ENCODE measurements around the gene PCK1.

The PCK1 gene

GRCh38 chr20:57556980-57557274 lies 4.0 kb upstream of the PCK1 start:
- no peak for TF ChIP-seq CTCF (IDR thresholded peaks at IDR 0.05; ENCODE audit: low read depth, low read length, missing control alignments)
- Histone ChIP-seq H3K27me3 (replicated peaks) (peaks cover 3% of the 10 kb centered on the region), H3K4me3 (ENCODE audit: low read depth, low read length) (no peak overlapping the region), H3K36me3 (replicated peaks) (no peaks in the 10 kb centered on the region), H3K27ac (no peak overlapping the region)
- DNase-seq = no peak
- in situ Hi-C loops (cut with HindIII; ENCODE audit: low pct_ligation_motif_present, low sequenced_read_pairs) = no loop called here

- no peak for TF ChIP-seq CTCF (IDR thresholded peaks at IDR 0.05; ENCODE audit: low read depth, low read length, missing control alignments)
- in situ Hi-C loops (cut with HindIII; ENCODE audit: low pct_ligation_motif_present, low sequenced_read_pairs) = no loop called here
- Histone ChIP-seq H3K27ac (no peak overlapping the region), H3K4me3 (ENCODE audit: low read depth, low read length) (no peak overlapping the region), H3K27me3 (replicated peaks) (peaks cover 3% of the 10 kb centered on the region), H3K36me3 (replicated peaks) (no peaks in the 10 kb centered on the region)
- DNase-seq = no peak
These were observed 2.8 kb upstream of the PCK1 start for GRCh38 chr20:57557926-57558613.

- H3K36me3 ChIP-seq (replicated peaks) = no peaks in the 10 kb centered on the region
- no peak overlapping the region for H3K4me3 ChIP-seq (ENCODE audit: low read depth, low read length)
- H3K27me3 ChIP-seq (replicated peaks) = peaks cover 3% of the 10 kb centered on the region
- no peak for TF ChIP-seq CTCF (IDR thresholded peaks at IDR 0.05; ENCODE audit: low read depth, low read length, missing control alignments)
- no peak for DNase-seq
- no peak overlapping the region for H3K27ac ChIP-seq
- in situ Hi-C loops (cut with HindIII; ENCODE audit: low pct_ligation_motif_present, low sequenced_read_pairs) = no loop called here
These were observed 2.2 kb upstream of the PCK1 start for GRCh38 chr20:57558614-57559288.

GRCh38 chr20:57559289-57559634 lies 1.6 kb upstream of the PCK1 start:
- no peak for TF ChIP-seq CTCF (IDR thresholded peaks at IDR 0.05; ENCODE audit: low read depth, low read length, missing control alignments)
- in situ Hi-C loops (cut with HindIII; ENCODE audit: low pct_ligation_motif_present, low sequenced_read_pairs) = no loop called here
- no peak for DNase-seq
- H3K27me3 ChIP-seq (replicated peaks) = peaks cover 3% of the 10 kb centered on the region
- H3K27ac ChIP-seq = no peak overlapping the region
- no peak overlapping the region for H3K4me3 ChIP-seq (ENCODE audit: low read depth, low read length)
- no peaks in the 10 kb centered on the region for H3K36me3 ChIP-seq (replicated peaks)

GRCh38 chr20:57559658-57560553 lies 1.0 kb upstream of the PCK1 start:
- no peak overlapping the region for H3K4me3 ChIP-seq (ENCODE audit: low read depth, low read length)
- no peak for TF ChIP-seq CTCF (IDR thresholded peaks at IDR 0.05; ENCODE audit: low read depth, low read length, missing control alignments)
- DNase-seq = no peak
- H3K36me3 ChIP-seq (replicated peaks) = no peaks in the 10 kb centered on the region
- no peak overlapping the region for H3K27ac ChIP-seq
- H3K27me3 ChIP-seq (replicated peaks) = peaks cover 3% of the 10 kb centered on the region
- in situ Hi-C loops (cut with HindIII; ENCODE audit: low pct_ligation_motif_present, low sequenced_read_pairs) = no loop called here
